Keratinocyte (primary cell): ENCODE measurements around the gene SKA2. TPM values are rescaled to one million over a fixed set of nuclear protein-coding genes. Genes with fewer than 3 reads are reported as not detected.

Source experiments
- DNase-seq: peaks from one replicate; pipeline ENCODE4 v3.0.0-alpha.2; 2011; ENCODE audit warnings: low read depth, missing footprints, low spot score
- FAIRE-seq: peaks from 2 replicates; lab custom pipeline; 2011; peaks lifted over from hg19 to GRCh38; lab: Jason Lieb, UNC
- H2AFZ ChIP-seq: 2 replicates; pipeline ENCODE4 v1.6.0; 2012; ENCODE audit warnings: low read length, control low read depth, inconsistent platforms; ENCODE audit not compliant: control insufficient read depth
- H3K27ac ChIP-seq: 2 replicates; pipeline ENCODE4 v1.5.1; 2011; ENCODE audit warnings: low read length; ENCODE audit not compliant: control insufficient read depth, insufficient read depth
- H3K27me3 ChIP-seq: 3 replicates; pipeline ENCODE4 v1.6.0; 2011; ENCODE audit warnings: low read length; ENCODE audit not compliant: control insufficient read depth, insufficient read depth; ENCODE audit errors: extremely low read depth
- H3K36me3 ChIP-seq, 2 experiments: 2 replicates in 1 of 2; 3 replicates in 1 of 2; pipeline ENCODE4 v1.5.1; 2011; ENCODE audit warnings: low read length in 2 of 2, mild to moderate bottlenecking in 1 of 2; ENCODE audit not compliant: control insufficient read depth in 2 of 2, insufficient read depth in 2 of 2; ENCODE audit errors: extremely low read depth in 1 of 2
- H3K4me1 ChIP-seq: 3 replicates; pipeline ENCODE4 v1.5.1; 2011; ENCODE audit warnings: low read length; ENCODE audit not compliant: control insufficient read depth, insufficient read depth; ENCODE audit errors: extremely low read depth
- H3K4me2 ChIP-seq: 3 replicates; pipeline ENCODE4 v1.6.0; 2011; ENCODE audit warnings: low read depth, low read length; ENCODE audit not compliant: control insufficient read depth, insufficient read depth; ENCODE audit errors: extremely low read depth
- H3K4me3 ChIP-seq, 3 experiments: fragments of 200-600 bp in 1 of 3; sonication (generic) in 1 of 3; 2 replicates in 2 of 3; 3 replicates in 1 of 3; pipeline ENCODE4 v1.5.1; 2011 to 2016; ENCODE audit warnings: low read length in 3 of 3, mild to moderate bottlenecking in 3 of 3, control low read depth in 2 of 3, inconsistent platforms in 1 of 3, low read depth in 1 of 3, mixed read lengths in 1 of 3, mixed run types in 1 of 3, moderate library complexity in 1 of 3; ENCODE audit not compliant: control insufficient read depth in 2 of 3, insufficient read depth in 2 of 3; ENCODE audit errors: extremely low read depth in 1 of 3
- H3K79me2 ChIP-seq: 2 replicates; pipeline ENCODE4 v1.6.0; 2012; ENCODE audit warnings: low read length; ENCODE audit not compliant: control insufficient read depth, insufficient read depth
- H3K9ac ChIP-seq: 3 replicates; pipeline ENCODE4 v1.6.0; 2011; ENCODE audit warnings: low read length; ENCODE audit not compliant: control insufficient read depth, insufficient read depth; ENCODE audit errors: extremely low read depth
- H3K9me1 ChIP-seq: 3 replicates; pipeline ENCODE4 v1.6.0; 2011; ENCODE audit warnings: low read length; ENCODE audit not compliant: control insufficient read depth, insufficient read depth; ENCODE audit errors: extremely low read depth
- H3K9me3 ChIP-seq: 2 replicates; pipeline ENCODE4 v1.5.1; 2012; ENCODE audit warnings: low read depth, low read length; ENCODE audit not compliant: control insufficient read depth
- H4K20me1 ChIP-seq: 3 replicates; pipeline ENCODE4 v1.6.0; 2011; ENCODE audit warnings: low read length; ENCODE audit not compliant: control insufficient read depth, insufficient read depth; ENCODE audit errors: extremely low read depth
- CTCF ChIP-seq, 3 experiments: IDR thresholded peaks in 1 of 3; conservative IDR thresholded peaks in 1 of 3; optimal IDR thresholded peaks in 1 of 3; 2 replicates in 2 of 3; 3 replicates in 1 of 3; pipeline versions ENCODE3 to v1.5.1; 2011; ENCODE audit warnings: low read length in 3 of 3, mild to moderate bottlenecking in 3 of 3, moderate library complexity in 2 of 3, control low read depth in 1 of 3, inconsistent platforms in 1 of 3; ENCODE audit not compliant: insufficient read depth in 2 of 3; ENCODE audit errors: extremely low read depth in 1 of 3
- EZH2 ChIP-seq: IDR thresholded peaks from one replicate; pipeline ENCODE4 v1.6.1; 2012; ENCODE audit warnings: inconsistent platforms, mild to moderate bottlenecking, low read length, moderate library complexity
- dilution Hi-C: fragments of 300-500 bp; cut with MboI; formaldehyde crosslinking; loops from one replicate; pipeline ENCODE4 v1.7.0; 2020; ENCODE audit warnings: low sequenced_read_pairs; ENCODE audit not compliant: extremely low pct_ligation_motif_present
- polyA plus RNA-seq, 5 experiments: library from polyadenylated mRNA; depleted of rRNA in 3 of 5; stranded (reverse) in 3 of 5; stranded (forward) in 1 of 5; unstranded in 1 of 5; fragments of >200 nt; gene quantifications; 1 replicate in 1 of 5; 2 replicates in 3 of 5; 3 replicates in 1 of 5; pipeline versions ENCODE4 v1.2.1 to v1.2.3, GENCODE V29; 2011 to 2012; ENCODE audit warnings: missing spikeins in 2 of 5, low read depth in 1 of 5, low replicate concordance in 1 of 5

SKA2 gene
- polyA plus RNA-seq, 1 donor (not counting 4 experiments of a cell fraction or from before 2014, with no cell fraction given): 52.8 TPM

GRCh38 chr17:59110973-59111372, 44.0 kb downstream of the SKA2 start:
- DNase-seq (no peak), FAIRE-seq (no peak)
- no peak overlapping the region for H3K4me2 ChIP-seq
- H3K79me2 ChIP-seq: peaks cover 18% of the 10 kb centered on the region
- no peaks in the 10 kb centered on the region for H3K4me1 ChIP-seq
- H3K27ac ChIP-seq: no peak overlapping the region
- TF ChIP-seq CTCF (optimal IDR thresholded peaks at IDR 0.05 in 1 of 3, IDR thresholded peaks at IDR 0.05 in 1 of 3, conservative IDR thresholded peaks at IDR 0.05 in 1 of 3; ENCODE audit: extremely low read depth in 1 of 3, insufficient read depth in 2 of 3, low read length in 3 of 3) (no peak), EZH2 (no peak)
- H3K9me1 ChIP-seq: no peaks in the 10 kb centered on the region
- H4K20me1 ChIP-seq: no peaks in the 10 kb centered on the region
- no peaks in the 10 kb centered on the region for H3K27me3 ChIP-seq
- H3K4me3 ChIP-seq: no peak overlapping the region
- no peak overlapping the region for H2AFZ ChIP-seq
- H3K36me3 ChIP-seq: peaks cover 3 to 13% of the 10 kb centered on the region in 2 experiments
- dilution Hi-C loops: no loop called here
- no peaks in the 10 kb centered on the region for H3K9me3 ChIP-seq
- H3K9ac ChIP-seq: no peak overlapping the region

GRCh38 chr17:59108400-59109102, 46.4 kb downstream of the SKA2 start:
- TF ChIP-seq CTCF (optimal IDR thresholded peaks at IDR 0.05 in 1 of 3, IDR thresholded peaks at IDR 0.05 in 1 of 3, conservative IDR thresholded peaks at IDR 0.05 in 1 of 3; ENCODE audit: extremely low read depth in 1 of 3, insufficient read depth in 2 of 3, low read length in 3 of 3): no peak
- no peak for TF ChIP-seq EZH2
- peaks cover 0 to 2% of the 10 kb centered on the region in 2 experiments for H3K36me3 ChIP-seq
- H3K9me3 ChIP-seq: no peaks in the 10 kb centered on the region
- no peak for DNase-seq
- dilution Hi-C loops: no loop called here
- peaks cover 8% of the 10 kb centered on the region for H3K4me1 ChIP-seq
- no peak overlapping the region for H3K9ac ChIP-seq
- no peak overlapping the region for H2AFZ ChIP-seq
- H3K9me1 ChIP-seq: no peaks in the 10 kb centered on the region
- H3K79me2 ChIP-seq: peaks cover 30% of the 10 kb centered on the region
- no peaks in the 10 kb centered on the region for H3K27me3 ChIP-seq
- no peak overlapping the region for H3K4me3 ChIP-seq
- H4K20me1 ChIP-seq: no peaks in the 10 kb centered on the region
- H3K4me2 ChIP-seq: no peak overlapping the region
- FAIRE-seq: no peak
- no peak overlapping the region for H3K27ac ChIP-seq
